HepG2 (cell line): ENCODE data around the gene STAT6. TPM values are rescaled to one million over a fixed set of nuclear protein-coding genes. Genes with fewer than 3 reads are reported as not detected.

Experiments used
- ATAC-seq: fragments of 200-7000 bp; cut with Tn5 transposase; 3 replicates; pipeline ENCODE4 v1.9.1; 2020; ENCODE audit warnings: mild to moderate bottlenecking, moderate library complexity
- BruUV-seq: library from RNA; stranded (reverse); fragments of 400-500 nt; replicated peaks from 2 replicates; lab custom pipeline; 2021; lab: Mats Ljungman, UMichigan
- CTCF ChIA-PET: fragments of 300-600 bp; formaldehyde crosslinking; extraction: SDS; loops from one replicate; lab custom pipeline; 2021; ENCODE audit warnings: low total read pairs, inconsistent platforms, low intra/inter-chr PET ratio; lab: Yijun Ruan, JAX
- POLR2A ChIA-PET: fragments of 350-600 bp; sonication (Branson Sonifier 250); formaldehyde crosslinking; loops from one replicate; lab custom pipeline; 2020; ENCODE audit warnings: antibody characterized with exemption, inconsistent platforms; lab: Yijun Ruan, JAX
- DNase-seq: peaks from one replicate; pipeline ENCODE4 v3.0.0-alpha.2; 2015; ENCODE audit warnings: low spot score
- FAIRE-seq: peaks from 3 replicates; lab custom pipeline; 2011; peaks lifted over from hg19 to GRCh38; lab: Jason Lieb, UNC
- H2AFZ ChIP-seq: one replicate; pipeline ENCODE4 v1.6.1; 2011; ENCODE audit warnings: low read length, inconsistent platforms
- H3K27ac ChIP-seq: fragments of 300-600 bp; 3 replicates; pipeline ENCODE4 v1.8.0; 2011; ENCODE audit warnings: mixed run types, mild to moderate bottlenecking, mixed read lengths, low read length, inconsistent platforms; ENCODE audit not compliant: insufficient read depth; ENCODE audit errors: extremely low read length
- H3K27me3 ChIP-seq, 2 experiments: fragments of 200-600 bp in 1 of 2; 2 replicates in 1 of 2; 3 replicates in 1 of 2; pipeline versions ENCODE4 v1.6.0 to v1.8.0; 2011; ENCODE audit warnings: low read length in 2 of 2, mild to moderate bottlenecking in 2 of 2, moderate library complexity in 2 of 2, inconsistent platforms in 1 of 2; ENCODE audit not compliant: insufficient read depth in 2 of 2, control insufficient read depth in 1 of 2
- H3K36me3 ChIP-seq, 2 experiments: fragments of 200-600 bp in 1 of 2; replicated peaks in 1 of 2; 2 replicates in 1 of 2; 3 replicates in 1 of 2; pipeline versions ENCODE4 v1.5.1 to v1.8.0; 2011; ENCODE audit warnings: low read length in 2 of 2, inconsistent platforms in 1 of 2; ENCODE audit not compliant: insufficient read depth in 2 of 2, control insufficient read depth in 1 of 2
- H3K4me1 ChIP-seq: 2 replicates; pipeline ENCODE4 v1.5.1; 2012; ENCODE audit warnings: low read length, inconsistent platforms; ENCODE audit not compliant: insufficient read depth
- H3K4me2 ChIP-seq: 2 replicates; pipeline ENCODE4 v1.6.0; 2011; ENCODE audit warnings: low read depth, low read length, inconsistent platforms
- H3K4me3 ChIP-seq, 3 experiments: fragments of 200-600 bp in 1 of 3; sonication (generic), shearing (Covaris generic) in 1 of 3; replicated peaks in 1 of 3; 2 replicates each; pipeline ENCODE4 v1.5.1; 2011 to 2016; ENCODE audit warnings: low read length in 3 of 3, inconsistent platforms in 2 of 3, low read depth in 2 of 3, mild to moderate bottlenecking in 2 of 3, control low read depth in 1 of 3, mixed read lengths in 1 of 3; ENCODE audit not compliant: insufficient read depth in 1 of 3
- H3K79me2 ChIP-seq: one replicate; pipeline ENCODE4 v1.6.1; 2011; ENCODE audit warnings: low read length, inconsistent platforms; ENCODE audit not compliant: insufficient read depth
- H3K9ac ChIP-seq: 2 replicates; pipeline ENCODE4 v1.6.0; 2011; ENCODE audit warnings: mild to moderate bottlenecking, low read depth, low read length, inconsistent platforms; ENCODE audit not compliant: insufficient read depth
- H3K9me3 ChIP-seq: 2 replicates; pipeline ENCODE4 v1.5.1; 2012; ENCODE audit warnings: mild to moderate bottlenecking, low read length
- H4K20me1 ChIP-seq: 2 replicates; pipeline ENCODE4 v1.6.0; 2011; ENCODE audit warnings: inconsistent platforms, mild to moderate bottlenecking, low read length, moderate library complexity; ENCODE audit not compliant: insufficient read depth
- ATF7 ChIP-seq, 2 experiments: fragments of 450-650 bp in 1 of 2; sonication (generic) in 1 of 2; formaldehyde crosslinking in 1 of 2; IDR thresholded peaks; 2 replicates each; pipeline versions ENCODE4 v1.4.0 to v1.6.1; 2016 to 2020; ENCODE audit warnings: antibody characterized with exemption in 1 of 2, mild to moderate bottlenecking in 1 of 2, missing genetic modification reagents in 1 of 2
- FOXK1 ChIP-seq: sonication (generic); formaldehyde crosslinking; IDR thresholded peaks from 2 replicates; pipeline ENCODE4 v1.4.0; 2020; ENCODE audit warnings: low read depth, missing genetic modification reagents, borderline replicate concordance
- GMEB2 ChIP-seq: IDR thresholded peaks from 2 replicates; pipeline ENCODE4 v1.6.1; 2016; ENCODE audit warnings: missing biosample characterization, missing genetic modification reagents, low read depth
- GTF3A ChIP-seq: sonication (generic); formaldehyde crosslinking; conservative IDR thresholded peaks from 2 replicates; pipeline ENCODE4 v1.4.0; 2020; ENCODE audit warnings: mild to moderate bottlenecking, missing genetic modification reagents
- IRX3 ChIP-seq: sonication (generic); formaldehyde crosslinking; IDR thresholded peaks from 2 replicates; pipeline ENCODE4 v1.8.1; 2023; ENCODE audit warnings: mild to moderate bottlenecking, low read depth, missing genetic modification reagents, borderline replicate concordance
- KDM6A ChIP-seq: IDR thresholded peaks from 2 replicates; pipeline ENCODE4 v1.6.1; 2016; ENCODE audit warnings: low read depth
- MYC ChIP-seq: sonication (generic); formaldehyde crosslinking; IDR thresholded peaks from 2 replicates; pipeline ENCODE4 v1.9.0; 2021; ENCODE audit warnings: missing genetic modification reagents, borderline replicate concordance
- NAIF1 ChIP-seq: sonication (generic); formaldehyde crosslinking; IDR thresholded peaks from 2 replicates; pipeline ENCODE4 v1.5.0; 2020; ENCODE audit warnings: mild to moderate bottlenecking, missing genetic modification reagents, borderline replicate concordance
- NCOR1 ChIP-seq: fragments of 200-600 bp; sonication (generic); IDR thresholded peaks from 2 replicates; pipeline ENCODE4 v1.7.0; 2017; ENCODE audit warnings: antibody characterized with exemption, low read length, borderline replicate concordance
- SIX1 ChIP-seq: sonication (generic); formaldehyde crosslinking; IDR thresholded peaks from 2 replicates; pipeline ENCODE4 v1.4.0; 2020; ENCODE audit warnings: missing genetic modification reagents, borderline replicate concordance
- SRY ChIP-seq: sonication (generic); formaldehyde crosslinking; IDR thresholded peaks from 2 replicates; pipeline ENCODE4 v1.8.0; 2022; ENCODE audit warnings: mild to moderate bottlenecking, missing genetic modification reagents
- TEAD3 ChIP-seq: optimal IDR thresholded peaks from 2 replicates; pipeline ENCODE3; 2016; ENCODE audit warnings: borderline replicate concordance
- ZFAT ChIP-seq: sonication (generic); formaldehyde crosslinking; conservative IDR thresholded peaks from 2 replicates; pipeline ENCODE4 v1.8.1; 2023; ENCODE audit warnings: missing genetic modification reagents, inconsistent platforms
- ZNF367 ChIP-seq: sonication (generic); formaldehyde crosslinking; IDR thresholded peaks from 2 replicates; pipeline ENCODE4 v1.4.0; 2020; ENCODE audit warnings: missing genetic modification reagents, borderline replicate concordance
- ZNF598 ChIP-seq: sonication (generic); formaldehyde crosslinking; IDR thresholded peaks from 2 replicates; pipeline ENCODE4 v1.5.1; 2020; ENCODE audit warnings: mild to moderate bottlenecking, missing genetic modification reagents, borderline replicate concordance
- ZNF605 ChIP-seq: sonication (generic); formaldehyde crosslinking; IDR thresholded peaks from 2 replicates; pipeline ENCODE4 v1.8.0; 2022; ENCODE audit warnings: mild to moderate bottlenecking, missing genetic modification reagents
- ZNF670 ChIP-seq: sonication (generic); formaldehyde crosslinking; IDR thresholded peaks from 2 replicates; pipeline ENCODE4 v1.8.0; 2022; ENCODE audit warnings: mild to moderate bottlenecking, missing genetic modification reagents, borderline replicate concordance
- ZNF703 ChIP-seq: sonication (generic); formaldehyde crosslinking; IDR thresholded peaks from 2 replicates; pipeline ENCODE4 v1.5.1; 2020; ENCODE audit warnings: missing genetic modification reagents, mild to moderate bottlenecking, moderate library complexity, borderline replicate concordance
- ZNF724P ChIP-seq: sonication (generic); formaldehyde crosslinking; IDR thresholded peaks from 2 replicates; pipeline ENCODE4 v1.8.0; 2022; ENCODE audit warnings: missing genetic modification reagents, borderline replicate concordance
- WGBS: methylation state at CpG from one replicate; pipeline ENCODE4 v1.1.6; 2017; ENCODE audit warnings: low lambda C conversion rate; 5-methylcytosine and 5-hydroxymethylcytosine counted together
- in situ Hi-C: cut with HindIII; loops from 2 replicates; pipeline ENCODE4 v1.10.0; 2017; ENCODE audit warnings: low pct_unique_long_range_greater_than_20kb; ENCODE audit not compliant: extremely low pct_ligation_motif_present
- intact Hi-C: fragments of 100-400 bp; cut with micrococcal nuclease; formaldehyde crosslinking; loops from one replicate; pipeline ENCODE4 v1.10.0; 2022; ENCODE audit not compliant: unreplicated experiment
- polyA plus RNA-seq, 8 experiments: library from polyadenylated mRNA; depleted of rRNA in 3 of 8; stranded (reverse) in 7 of 8; unstranded in 1 of 8; fragments of >200 nt; fragmentation: Illumina TruSeq in 4 of 8; extraction: Trizol in 4 of 8; gene quantifications; 2 replicates each; pipeline versions ENCODE4 v1.2.1 to v1.2.3, GENCODE V29; 2011 to 2016; ENCODE audit warnings: low read depth in 4 of 8, missing spikeins in 1 of 8, mixed read lengths in 1 of 8; ENCODE audit not compliant: insufficient read depth in 1 of 8
- total RNA-seq, 5 experiments: library from RNA; depleted of rRNA; stranded (reverse); fragments of >200 nt; fragmentation: Illumina TruSeq; extraction: Trizol; gene quantifications; 2 replicates each; pipeline ENCODE4 v1.2.3, GENCODE V29; 2016; ENCODE audit warnings: low read depth in 1 of 5

The STAT6 gene
- total and polyA plus RNA-seq, 2 of the 13 experiments (the other 11 are each of a cell fraction or from before 2014, with no cell fraction given) = 28.0 to 62.2 TPM

GRCh38 chr12:57133916-57134315 is 22.8 kb upstream of the STAT6 start:
- no peaks in the 10 kb centered on the region for H3K9me3 ChIP-seq
- no peak for FAIRE-seq
- TF ChIP-seq ZNF724P (CRISPR knock-in tag) = no peak
- no peak for TF ChIP-seq KDM6A
- no peak for TF ChIP-seq GTF3A (CRISPR knock-in tag)
- TF ChIP-seq FOXK1 (CRISPR knock-in tag) = no peak
- no peak for TF ChIP-seq ZFAT (CRISPR knock-in tag)
- TF ChIP-seq ATF7 (IDR thresholded peaks at IDR 0.05) = no peak
- no peak for TF ChIP-seq ATF7 (CRISPR knock-in tag; IDR thresholded peaks at IDR 0.05)
- TF ChIP-seq ZNF367 (CRISPR knock-in tag) = no peak
- TF ChIP-seq IRX3 (CRISPR knock-in tag) = no peak
- no peak for TF ChIP-seq NAIF1 (CRISPR knock-in tag)
- no peak for TF ChIP-seq ZNF670 (CRISPR knock-in tag)
- TF ChIP-seq ZNF703 (CRISPR knock-in tag) = no peak
- TF ChIP-seq GMEB2 (CRISPR knock-in tag) = no peak
- no peak for TF ChIP-seq ZNF598 (CRISPR knock-in tag)
- TF ChIP-seq ZNF605 (CRISPR knock-in tag) = no peak
- no peak for TF ChIP-seq TEAD3 (CRISPR knock-in tag)
- no peak for TF ChIP-seq SIX1 (CRISPR knock-in tag)
- TF ChIP-seq SRY (CRISPR knock-in tag) = no peak
- no peak for TF ChIP-seq NCOR1
- no peak for TF ChIP-seq MYC (CRISPR knock-in tag)
- TF ChIP-seq, all 625 proteins: peak for 0
- H3K79me2 ChIP-seq = peaks cover 66% of the 10 kb centered on the region
- ATAC-seq (no peak), DNase-seq (no peak)
- ChIA-PET CTCF (no interaction called here), POLR2A (interaction anchor here (5.2 to 16.0 kb wide), 2 partner anchors 16 to 22 kb away, joined by 19 to 827 read pairs; partner anchors contain the start of genes LRP1-AS and STAT6)
- no peak overlapping the region; a peak in 1 of 6 replicates for H3K4me3 ChIP-seq
- in situ Hi-C loops = loop anchor here (5.0 kb wide), 1 partner anchor 43 kb away; no protein-coding TSS in a partner anchor
- H3K9ac ChIP-seq = no peak overlapping the region
- peaks cover 93% of the 10 kb centered on the region for H3K4me1 ChIP-seq
- H3K36me3 ChIP-seq = peaks cover 7 to 12% of the 10 kb centered on the region in 2 experiments; a peak in 2 of 5 replicates
- whole genome bisulfite sequencing = 93% methylated on average over 5 of the region's 6 CpGs
- H2AFZ ChIP-seq = no peak overlapping the region
- 0 out of 2 replicates have a peak overlapping the region, but pooled peaks have one; percentile 0 for H3K4me2 ChIP-seq
- no TSS peak for BruUV-seq
- intact Hi-C loops = no loop called here
- no peaks in the 10 kb centered on the region; a peak in 1 of 5 replicates for H3K27me3 ChIP-seq
- H3K27ac ChIP-seq = no peak overlapping the region
- peaks cover 33% of the 10 kb centered on the region for H4K20me1 ChIP-seq
